Osteocyte (in vitro differentiated cells): ENCODE measurements around the gene DEFB125. TPM values are rescaled to one million over a fixed set of nuclear protein-coding genes. Genes with fewer than 3 reads are reported as not detected.

Experiments
- DNase-seq: peaks from one replicate; pipeline ENCODE4 v3.0.0; 2021; ENCODE audit warnings: mixed read lengths; ENCODE audit not compliant: unreplicated experiment; ENCODE audit errors: extremely low spot score
- H3K27ac Mint-ChIP-seq: one replicate; pipeline ENCODE4 v1.8.0; 2021; ENCODE audit warnings: mild to moderate bottlenecking, mixed read lengths; ENCODE audit not compliant: unreplicated experiment
- H3K27me3 Mint-ChIP-seq: one replicate; pipeline ENCODE4 v1.8.0; 2021; ENCODE audit warnings: mixed read lengths; ENCODE audit not compliant: unreplicated experiment
- H3K36me3 Mint-ChIP-seq: one replicate; pipeline ENCODE4 v1.8.0; 2021; ENCODE audit warnings: mixed read lengths; ENCODE audit not compliant: unreplicated experiment
- H3K4me1 Mint-ChIP-seq: one replicate; pipeline ENCODE4 v1.8.0; 2021; ENCODE audit warnings: mixed read lengths; ENCODE audit not compliant: unreplicated experiment
- H3K4me3 Mint-ChIP-seq: one replicate; pipeline ENCODE4 v1.8.0; 2021; ENCODE audit warnings: mild to moderate bottlenecking, moderate library complexity, mixed read lengths; ENCODE audit not compliant: unreplicated experiment
- H3K9me3 Mint-ChIP-seq: one replicate; pipeline ENCODE4 v1.8.0; 2021; ENCODE audit warnings: mixed read lengths; ENCODE audit not compliant: unreplicated experiment
- total RNA-seq: library from RNA; stranded (reverse); gene quantifications from 2 replicates; pipeline ENCODE4 v1.2.1, GENCODE V29; 2021
- TF ChIP-seq, protein P1 (sequence below): fragments of 200-600 bp; sonication (generic); IDR thresholded peaks from 2 replicates; pipeline ENCODE4 v1.5.0; 2021; ENCODE audit warnings: antibody characterized with exemption, mild to moderate bottlenecking, moderate library complexity

Gene DEFB125
- total RNA-seq, 1 donor from 2014 or later, result not detected

DNA sequence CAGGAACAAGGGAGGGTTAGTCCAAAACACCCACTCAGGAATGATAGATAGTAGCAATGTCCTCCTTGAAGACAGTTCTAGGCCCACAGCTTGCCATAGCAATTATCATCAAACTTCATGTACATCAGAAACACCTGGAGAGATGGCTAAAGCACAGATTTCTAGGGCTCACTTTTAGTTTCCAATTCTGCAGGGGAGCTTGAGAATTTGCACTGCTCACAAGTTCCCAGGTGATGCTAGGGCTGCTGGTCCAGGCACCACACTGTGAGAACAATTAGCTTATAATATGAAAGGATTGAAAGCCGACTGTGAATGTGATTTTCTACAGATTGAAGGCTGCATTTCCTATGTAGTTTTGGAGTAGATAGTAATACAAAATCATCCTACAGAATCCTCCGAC, 58.4 kb downstream of the DEFB125 start:
- DNase-seq, result no peak
- no peaks in the 10 kb centered on the region for H3K9me3 Mint-ChIP-seq
- H3K27me3 Mint-ChIP-seq, result peaks cover 36% of the 10 kb centered on the region
- no peaks in the 10 kb centered on the region for H3K36me3 Mint-ChIP-seq
- TF ChIP-seq, protein P1, sequence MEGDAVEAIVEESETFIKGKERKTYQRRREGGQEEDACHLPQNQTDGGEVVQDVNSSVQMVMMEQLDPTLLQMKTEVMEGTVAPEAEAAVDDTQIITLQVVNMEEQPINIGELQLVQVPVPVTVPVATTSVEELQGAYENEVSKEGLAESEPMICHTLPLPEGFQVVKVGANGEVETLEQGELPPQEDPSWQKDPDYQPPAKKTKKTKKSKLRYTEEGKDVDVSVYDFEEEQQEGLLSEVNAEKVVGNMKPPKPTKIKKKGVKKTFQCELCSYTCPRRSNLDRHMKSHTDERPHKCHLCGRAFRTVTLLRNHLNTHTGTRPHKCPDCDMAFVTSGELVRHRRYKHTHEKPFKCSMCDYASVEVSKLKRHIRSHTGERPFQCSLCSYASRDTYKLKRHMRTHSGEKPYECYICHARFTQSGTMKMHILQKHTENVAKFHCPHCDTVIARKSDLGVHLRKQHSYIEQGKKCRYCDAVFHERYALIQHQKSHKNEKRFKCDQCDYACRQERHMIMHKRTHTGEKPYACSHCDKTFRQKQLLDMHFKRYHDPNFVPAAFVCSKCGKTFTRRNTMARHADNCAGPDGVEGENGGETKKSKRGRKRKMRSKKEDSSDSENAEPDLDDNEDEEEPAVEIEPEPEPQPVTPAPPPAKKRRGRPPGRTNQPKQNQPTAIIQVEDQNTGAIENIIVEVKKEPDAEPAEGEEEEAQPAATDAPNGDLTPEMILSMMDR, result no peak
- H3K4me3 Mint-ChIP-seq, result no peak overlapping the region
- H3K4me1 Mint-ChIP-seq, result no peaks in the 10 kb centered on the region
- no peak overlapping the region for H3K27ac Mint-ChIP-seq

Other genes starting within 250 kb of the DEFB125 start
- gene DEFB126, start 54.9 kb downstream of the DEFB125 start, total RNA-seq, result not detected in 2 replicates
- not detected in 2 replicates for gene DEFB127, start 69.8 kb downstream of the DEFB125 start, total RNA-seq
- gene DEFB128, start 102.0 kb downstream of the DEFB125 start, total RNA-seq, result not detected in 2 replicates
- not detected in 2 replicates for gene DEFB129, start 139.6 kb downstream of the DEFB125 start, total RNA-seq
- gene DEFB132, start 170.1 kb downstream of the DEFB125 start, total RNA-seq, result not detected in 2 replicates
- gene C20orf96, start 203.1 kb downstream of the DEFB125 start, total RNA-seq, result 17.6 and 19.9 TPM in 2 replicates
- gene ZCCHC3, start 209.9 kb downstream of the DEFB125 start, total RNA-seq, result 22.4 and 22.7 TPM in 2 replicates
- gene SOX12, start 237.9 kb downstream of the DEFB125 start, total RNA-seq, result 30.8 and 31.7 TPM in 2 replicates